GM21423 (cell line): Measurements from ENCODE around the gene UGDH.
"Not testable (repeated sequence)": the region's sequence is repeated elsewhere in the genome, so short reads cannot be mapped to it uniquely, and the experiment has no call there.

Experiments
- ATAC-seq: cut with Tn5 transposase; IDR thresholded peaks from one replicate; pipeline ENCODE4 v1.9.1; 2021; ENCODE audit warnings: mild to moderate bottlenecking, moderate library complexity; ENCODE audit not compliant: unreplicated experiment

UGDH gene

DNA sequence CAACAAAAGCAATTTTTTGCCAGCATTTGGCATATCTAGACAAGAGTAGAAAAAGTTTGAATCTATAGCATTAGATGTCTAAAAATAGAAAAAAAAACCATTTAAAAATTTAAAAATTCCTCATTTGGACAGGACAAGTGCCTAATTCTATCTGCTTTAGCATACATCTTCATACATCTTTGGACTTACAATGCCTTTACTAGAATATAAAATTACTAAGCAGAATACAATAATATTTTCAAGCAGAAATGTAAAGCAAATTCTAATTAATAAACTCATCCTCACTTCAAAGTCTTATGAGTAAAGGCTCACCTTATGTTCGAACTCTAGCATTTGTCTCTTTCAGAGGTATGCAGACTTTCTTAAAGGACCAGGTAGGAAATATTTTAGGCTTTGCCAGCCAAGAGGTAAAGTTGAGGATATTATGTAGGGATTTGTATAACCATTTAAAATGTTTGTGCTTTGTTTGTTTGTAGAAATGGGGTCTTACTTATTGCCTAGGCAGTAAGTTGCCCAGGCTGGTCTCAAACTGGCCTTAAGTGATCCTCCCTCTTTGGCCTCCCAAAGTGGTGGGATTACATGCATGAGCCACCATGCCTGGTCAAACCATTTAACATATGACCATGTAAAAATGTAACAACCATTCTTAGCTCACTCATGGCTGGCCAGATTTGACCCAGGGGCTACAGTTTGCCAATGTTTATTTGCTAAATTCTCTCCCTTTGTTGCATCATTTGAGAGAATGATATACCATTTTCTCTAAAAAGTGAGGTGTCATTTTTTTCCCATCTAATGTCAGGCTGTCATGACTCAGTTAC, 29.1 kb downstream of the UGDH start:
- ATAC-seq, result no peak

DNA sequence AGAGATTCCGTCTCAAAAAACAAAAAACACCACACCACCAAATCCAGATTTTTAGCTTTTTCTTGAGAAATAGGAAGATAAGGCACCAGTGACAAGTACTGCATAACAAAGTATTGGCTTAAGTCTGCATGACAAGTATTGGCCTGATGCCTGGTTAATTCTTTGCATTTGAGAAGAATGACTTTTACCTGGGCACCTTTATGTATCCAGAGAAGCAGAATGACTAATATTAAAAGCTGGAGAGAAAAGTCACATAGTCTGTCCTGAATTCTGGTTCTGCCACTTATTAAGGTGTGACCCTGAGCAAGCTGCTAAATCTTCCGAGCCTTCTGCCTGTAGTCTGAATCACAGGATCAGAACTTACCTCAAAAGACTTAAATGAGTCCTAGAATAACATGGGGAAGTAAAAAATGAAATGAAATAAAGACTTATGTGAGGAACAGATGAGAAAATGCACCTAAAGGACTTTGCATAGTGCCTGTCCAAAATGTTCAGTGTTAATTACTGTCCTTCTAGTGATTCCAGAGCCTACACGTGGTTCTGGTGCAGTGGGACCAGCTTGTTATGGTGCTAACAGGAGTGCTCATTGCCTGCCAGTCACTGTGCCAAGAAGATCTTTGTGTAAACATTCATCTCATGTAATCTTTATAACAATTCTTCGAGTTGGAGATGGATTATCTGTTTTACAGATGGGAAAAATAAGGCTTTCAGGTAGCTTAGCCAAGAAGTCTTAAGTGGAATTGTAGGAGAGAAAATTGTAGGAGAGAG, 31.6 kb downstream of the UGDH start:
- ATAC-seq, result no peak

DNA sequence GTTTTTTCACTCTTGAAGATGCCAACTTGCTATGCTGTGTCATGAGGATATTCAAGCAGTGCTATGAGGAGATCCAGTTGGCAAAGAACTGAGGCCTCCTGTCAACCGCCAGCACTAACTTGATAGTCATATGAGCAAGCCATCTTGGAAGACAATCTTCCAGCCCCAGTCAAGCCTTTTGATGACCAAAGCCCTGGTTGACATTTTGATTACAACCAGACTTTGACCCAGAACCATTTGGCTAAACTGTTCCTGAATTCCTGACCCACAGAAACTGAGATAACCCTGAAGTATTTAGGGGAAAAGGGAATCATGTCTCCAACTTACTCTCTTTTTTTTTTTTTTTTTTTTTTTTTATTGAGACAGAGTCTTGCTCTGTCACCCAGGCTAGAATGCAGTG, 32.9 kb downstream of the UGDH start:
- ATAC-seq, result no peak

DNA sequence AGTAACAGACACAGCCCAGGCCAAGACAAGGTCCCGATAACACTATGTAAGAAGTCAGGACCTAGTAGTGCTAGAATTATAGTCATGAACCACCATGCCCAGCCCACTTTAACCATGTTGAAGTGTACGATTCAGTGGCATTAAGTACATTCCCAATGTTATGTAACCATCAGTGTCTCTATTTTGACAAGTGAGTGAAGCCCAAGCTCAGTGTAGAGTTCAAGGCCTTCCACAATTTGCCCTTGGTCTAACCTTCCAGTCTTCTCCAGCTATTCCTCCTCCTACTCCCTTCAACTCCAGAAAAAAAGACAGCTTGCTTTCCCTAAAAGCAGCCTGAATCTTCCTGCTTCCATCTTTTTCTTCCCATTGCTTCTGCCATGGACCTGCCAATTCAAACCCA, 36.9 kb downstream of the UGDH start:
- ATAC-seq, result no peak

DNA sequence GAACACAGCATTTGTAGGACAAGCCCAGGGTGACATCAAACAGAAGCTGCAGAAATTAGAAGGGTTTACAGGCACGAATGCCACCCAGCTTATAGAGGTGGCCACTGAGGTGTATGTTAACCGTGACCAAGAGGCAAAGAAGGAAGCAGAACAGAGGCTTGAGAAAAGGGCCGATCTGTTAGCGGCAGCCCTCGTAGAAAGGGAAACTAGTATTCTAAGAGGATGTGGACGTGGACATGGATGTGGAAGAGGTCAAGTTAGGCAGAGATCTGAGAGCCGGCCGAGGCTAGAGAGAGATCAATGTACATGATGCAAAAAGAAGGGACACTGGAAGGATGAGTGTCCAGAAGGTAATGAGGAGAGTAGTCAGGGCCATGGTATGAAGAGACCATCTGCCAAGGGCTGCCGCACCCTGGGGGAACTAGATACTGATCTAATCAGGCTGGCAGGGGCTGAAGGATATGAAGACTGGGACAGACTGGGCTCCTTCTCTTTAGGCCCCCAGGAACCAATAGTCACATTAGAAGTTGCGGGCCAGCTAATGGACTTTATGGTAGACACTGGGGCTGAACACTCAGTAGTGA, 40.9 kb downstream of the UGDH start:
- no peak for ATAC-seq

DNA sequence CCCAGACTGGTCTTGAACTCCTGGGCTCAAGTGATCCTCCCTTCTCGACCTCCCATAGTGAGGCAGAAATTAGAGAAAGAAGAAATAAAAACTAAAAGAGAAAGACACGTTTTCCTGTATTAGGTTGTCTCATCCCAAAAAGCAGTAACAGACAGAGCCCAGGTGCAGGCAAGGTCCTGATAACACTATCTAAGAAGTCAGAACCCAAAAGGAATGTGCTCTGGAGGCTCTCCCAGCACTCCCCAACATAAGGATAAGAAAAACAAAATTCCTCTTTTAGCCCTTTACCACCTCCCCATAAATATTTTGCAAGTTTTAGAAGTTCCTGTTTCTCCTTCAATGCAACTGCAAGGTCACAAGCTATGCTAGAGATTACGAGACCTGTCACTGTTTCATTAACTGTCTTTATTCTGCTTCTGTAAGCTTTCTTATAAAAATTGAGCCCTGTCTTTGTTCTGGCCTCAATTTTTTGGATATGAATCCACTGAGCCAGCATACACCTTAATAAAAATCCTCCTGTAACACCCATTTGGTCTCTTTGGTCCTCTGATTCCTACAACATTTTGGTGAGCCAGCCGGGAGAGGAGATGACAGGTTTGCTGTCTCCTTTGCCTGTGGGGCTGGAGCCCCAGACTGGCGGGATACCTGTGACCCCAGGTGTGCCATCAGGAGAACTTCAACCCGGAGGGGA, 42.5 kb downstream of the UGDH start:
- ATAC-seq, result no peak

DNA sequence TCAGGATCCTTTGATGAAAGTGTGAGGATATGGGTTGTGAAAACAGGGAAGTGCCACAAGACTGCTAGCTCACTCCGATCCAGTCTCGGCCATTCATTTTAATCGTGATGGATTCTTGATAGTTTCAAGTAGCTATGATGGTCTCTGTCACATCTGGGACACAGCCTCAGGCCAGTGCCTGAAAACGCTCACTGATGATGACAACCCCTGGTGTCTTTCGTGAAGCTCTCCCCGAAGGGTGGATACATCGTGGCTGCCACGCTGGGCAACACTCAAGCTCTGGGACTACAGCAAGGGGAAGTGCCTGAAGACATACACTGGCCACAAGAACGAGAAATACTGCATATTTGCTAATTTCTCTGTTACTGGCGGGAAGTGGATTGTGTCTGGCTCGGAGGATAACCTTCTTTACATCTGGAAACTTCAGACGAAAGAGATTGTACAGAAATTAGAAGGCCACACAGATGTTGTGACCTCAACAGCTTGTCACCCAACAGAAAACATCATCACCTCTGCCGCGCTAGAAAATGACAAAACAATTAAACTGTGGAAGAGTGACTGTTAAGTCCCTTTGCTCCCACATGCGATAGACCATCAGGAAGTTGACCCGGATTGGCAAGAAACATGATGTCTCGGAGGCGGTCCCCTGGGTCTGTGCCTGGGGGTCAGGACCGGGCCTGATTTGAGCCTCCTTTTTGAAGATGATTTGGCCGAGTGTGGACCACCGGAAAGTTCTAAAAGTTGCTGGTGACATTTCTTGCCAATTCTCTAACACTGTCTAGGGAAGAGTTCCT, 46.1 kb downstream of the UGDH start:
- ATAC-seq, result no peak

DNA sequence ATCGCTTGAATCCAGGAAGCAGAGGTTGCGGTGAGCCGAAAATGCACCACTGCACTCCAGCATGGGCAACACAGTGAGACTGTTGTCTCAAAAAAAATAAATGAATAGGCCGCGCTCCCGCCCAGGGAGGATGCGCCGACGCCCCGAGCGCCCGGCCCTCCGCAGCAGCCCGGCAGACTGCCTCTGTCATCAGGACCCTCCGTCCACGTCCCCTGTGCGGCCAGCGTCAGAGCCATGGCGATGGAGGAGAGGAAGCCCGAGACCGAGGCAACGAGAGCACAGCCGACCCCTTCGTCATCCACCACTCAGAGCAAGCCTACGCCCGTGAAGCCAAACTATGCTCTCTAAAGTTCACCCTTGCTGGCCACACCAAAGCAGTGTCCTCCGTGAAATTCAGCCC, 47.0 kb downstream of the UGDH start:
- no peak for ATAC-seq

DNA sequence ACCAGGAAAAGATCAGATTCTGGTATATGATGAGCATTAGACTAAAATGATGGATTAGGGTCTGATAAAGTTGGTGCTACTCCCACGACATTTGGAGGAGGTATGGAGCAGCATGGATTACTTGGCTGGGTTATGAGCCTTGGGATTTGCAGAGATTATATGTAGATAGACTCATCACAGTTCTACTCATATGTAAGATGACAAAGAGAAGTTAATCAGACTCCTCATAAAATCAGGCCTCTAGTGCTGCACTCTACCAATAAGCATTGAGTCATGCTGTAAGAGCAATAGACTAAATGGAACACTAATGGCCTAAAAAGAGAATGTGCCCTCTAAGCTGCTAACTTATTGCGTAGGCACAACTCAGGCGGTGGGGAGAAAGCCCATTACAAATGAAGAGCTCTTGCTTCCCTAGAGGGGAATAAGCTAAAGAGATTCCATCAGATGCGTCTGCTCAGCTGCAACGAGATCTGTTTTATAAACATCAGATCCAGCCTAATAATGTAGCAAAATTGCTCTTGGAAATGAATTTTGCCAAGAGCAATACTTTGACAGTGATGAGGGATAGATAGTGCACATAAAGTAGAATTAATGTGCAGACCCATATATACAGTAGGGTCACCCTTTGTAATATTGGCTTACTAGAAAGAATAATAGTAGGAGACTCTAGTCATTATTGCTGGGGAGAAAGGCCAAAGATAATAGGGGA, 50.9 kb downstream of the UGDH start:
- no peak for ATAC-seq

DNA sequence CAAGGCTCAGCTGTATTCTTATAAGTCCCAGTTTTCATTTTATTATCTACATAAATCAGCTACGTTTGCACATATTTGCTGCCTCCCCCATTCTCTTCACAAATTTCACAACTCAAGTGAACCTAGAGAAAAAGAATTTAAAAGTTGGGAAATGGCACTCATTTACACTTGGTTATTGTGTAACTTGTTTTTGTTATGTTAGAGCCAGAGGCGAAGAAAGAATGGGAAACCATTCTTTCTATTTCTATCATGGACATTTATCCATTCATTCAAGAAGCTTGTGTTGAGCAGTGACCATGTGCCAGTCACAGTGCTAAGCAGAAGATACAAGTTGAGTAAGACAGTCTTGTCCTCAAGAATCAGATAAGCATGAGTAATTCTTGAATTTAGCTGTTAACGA, 54.8 kb downstream of the UGDH start:
- no peak for ATAC-seq

DNA sequence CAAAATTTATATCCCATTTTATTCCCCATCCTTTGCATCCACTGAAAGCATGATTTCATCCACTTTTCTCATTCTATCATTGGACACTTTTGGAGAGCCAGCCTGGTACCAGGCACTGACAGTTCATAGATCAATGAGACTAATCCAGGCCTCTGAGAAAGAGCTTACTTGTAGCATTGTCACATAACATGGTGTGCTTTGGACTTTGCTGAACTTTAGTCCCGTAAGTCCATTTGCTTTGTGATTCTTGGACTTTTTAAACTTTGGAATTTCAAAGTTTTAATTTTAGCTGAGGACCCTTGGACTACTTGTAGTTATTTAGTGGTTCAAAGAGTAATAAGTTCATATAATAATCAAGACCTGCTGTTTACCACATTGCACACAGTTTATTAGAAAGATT, 56.8 kb downstream of the UGDH start:
- no peak for ATAC-seq

DNA sequence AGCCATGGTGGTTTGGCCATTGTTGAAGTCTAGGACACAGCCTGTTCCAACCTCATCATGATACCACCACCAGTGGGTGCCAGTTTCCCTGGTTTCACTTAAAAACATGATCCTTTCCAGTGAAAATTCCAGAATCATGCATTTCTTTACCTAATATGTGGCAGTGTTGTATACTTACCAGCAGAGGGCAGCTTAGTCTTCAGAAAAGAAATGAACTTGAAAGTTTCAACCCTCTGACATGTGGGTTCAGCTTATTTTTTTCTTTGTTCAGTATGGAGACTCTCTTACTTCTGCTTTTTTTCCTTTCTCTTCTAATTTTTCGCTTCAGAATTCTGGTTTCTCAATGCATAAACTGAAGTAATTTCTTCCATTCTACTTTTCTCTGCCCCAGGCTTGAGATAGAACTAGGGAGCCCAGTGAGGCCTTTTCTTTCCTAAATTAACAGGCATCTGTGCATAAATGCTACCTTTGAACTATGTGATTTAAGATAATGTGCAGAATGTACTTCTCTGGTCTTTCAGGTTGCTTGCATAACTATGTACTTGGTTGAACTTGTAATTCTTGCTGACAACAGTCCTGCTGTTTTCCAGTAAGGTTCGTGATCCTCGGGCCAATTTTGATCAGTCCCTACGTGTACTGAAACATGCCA, 57.7 kb downstream of the UGDH start:
- peak; percentile 69 for ATAC-seq

DNA sequence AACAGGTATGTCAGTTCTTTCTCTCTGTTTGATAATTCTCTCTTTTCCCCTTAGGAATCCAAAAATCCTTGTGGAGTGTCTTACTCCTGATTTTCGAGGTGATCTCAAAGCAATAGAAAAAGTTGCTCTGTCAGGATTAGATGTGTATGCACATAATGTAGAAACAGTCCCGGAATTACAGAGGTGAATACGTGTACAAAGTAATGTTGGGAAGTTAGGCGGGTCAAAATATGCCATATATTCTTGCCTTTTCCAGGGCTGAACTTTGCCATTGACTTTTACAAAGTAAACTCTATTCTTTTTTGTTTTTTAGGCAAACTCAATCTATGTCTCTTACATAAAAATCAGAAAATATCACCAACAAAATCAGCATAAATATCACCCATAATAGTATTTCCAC, 59.8 kb downstream of the UGDH start:
- ATAC-seq, result no peak

DNA sequence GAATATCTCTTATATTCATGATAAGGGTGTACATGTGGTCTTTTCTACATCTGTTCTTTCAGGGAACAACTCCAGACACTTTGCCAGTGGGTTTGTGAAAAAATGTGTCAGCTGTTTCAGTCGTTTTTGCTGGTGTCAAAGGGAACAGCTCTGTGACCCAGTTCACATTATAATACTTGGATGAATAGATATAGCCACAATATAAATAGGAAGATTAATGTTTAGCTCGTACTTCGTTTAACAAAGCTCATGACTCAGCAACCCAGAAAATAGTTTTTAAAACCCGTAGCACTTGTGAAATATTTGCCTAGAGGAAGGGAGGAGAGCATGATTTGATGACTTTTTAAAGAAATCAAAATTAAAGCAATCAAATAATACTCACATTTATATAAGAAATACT, 60.5 kb downstream of the UGDH start:
- no peak for ATAC-seq

DNA sequence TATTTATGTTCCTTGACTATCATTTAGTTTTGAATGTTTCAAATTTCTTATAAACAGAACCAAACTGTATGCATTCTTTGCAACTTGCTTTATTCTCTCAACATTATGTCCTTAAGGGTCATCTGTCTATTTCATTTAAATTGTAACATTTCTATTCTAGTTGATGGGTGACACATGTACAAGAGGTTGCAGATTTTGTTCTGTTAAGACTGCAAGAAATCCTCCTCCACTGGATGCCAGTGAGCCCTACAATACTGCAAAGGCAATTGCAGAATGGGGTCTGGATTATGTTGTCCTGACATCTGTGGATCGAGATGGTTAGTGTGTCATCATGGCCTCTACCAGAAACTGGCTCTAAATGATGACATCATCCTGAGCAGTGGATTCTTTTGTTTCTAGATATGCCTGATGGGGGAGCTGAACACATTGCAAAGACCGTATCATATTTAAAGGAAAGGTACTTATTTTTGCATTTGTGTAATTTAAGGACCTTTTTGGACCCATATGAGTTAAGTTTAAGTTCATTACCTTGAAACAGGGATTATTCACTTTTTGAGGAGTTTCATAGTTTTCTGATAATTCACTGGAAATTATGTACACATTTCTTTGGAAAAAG, 62.2 kb downstream of the UGDH start:
- no peak for ATAC-seq

DNA sequence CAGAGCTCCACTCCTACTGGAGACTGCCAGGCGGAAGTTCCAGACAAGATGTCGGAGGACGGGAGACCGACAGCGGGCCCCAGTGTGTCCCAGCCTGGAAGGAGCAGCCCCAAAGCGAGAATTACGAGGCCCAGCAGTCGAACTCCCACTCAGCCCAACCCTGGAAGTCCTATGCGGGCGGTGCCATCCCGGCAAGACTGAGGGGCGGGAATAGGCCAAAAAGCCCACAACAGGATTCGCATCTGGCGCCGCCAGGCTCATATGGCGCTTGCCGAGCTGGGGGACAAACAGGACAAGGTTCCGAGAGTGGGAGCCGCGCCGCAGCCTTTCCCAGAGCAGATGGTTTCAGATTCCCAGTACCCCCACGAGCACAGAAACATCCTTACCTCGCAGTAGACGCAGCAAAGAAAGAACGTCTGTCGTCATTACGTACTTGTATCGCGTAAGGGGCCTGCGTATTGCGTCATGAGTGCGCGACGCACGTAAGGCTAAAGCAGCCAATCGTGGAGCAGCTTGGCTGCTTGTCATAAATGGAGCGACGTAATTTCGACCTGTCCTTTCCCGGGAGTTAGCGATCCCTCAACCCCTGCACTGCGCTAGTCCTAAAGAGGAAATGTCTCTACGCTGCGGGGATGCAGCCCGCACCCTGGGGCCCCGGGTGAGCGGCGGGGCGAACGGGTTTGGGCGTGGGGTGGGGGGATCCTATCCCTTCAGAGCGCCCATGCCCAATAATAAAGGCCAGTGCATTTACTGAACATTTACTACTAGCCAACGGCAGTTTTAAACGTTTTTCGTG, 68.5 kb downstream of the UGDH start, which contains the start of the genes LIAS and RPL9:
Gene LIAS, plus strand, starts transcription at position 552 of the 796 bp plus-strand sequence. Its CDS starts 62 bp downstream, at position 614.
Gene RPL9, minus strand, starts transcription at position 418 of the 796 bp plus-strand sequence. CDS start 483 bp downstream, outside the sequence.
- peak; percentile 83 for ATAC-seq

DNA sequence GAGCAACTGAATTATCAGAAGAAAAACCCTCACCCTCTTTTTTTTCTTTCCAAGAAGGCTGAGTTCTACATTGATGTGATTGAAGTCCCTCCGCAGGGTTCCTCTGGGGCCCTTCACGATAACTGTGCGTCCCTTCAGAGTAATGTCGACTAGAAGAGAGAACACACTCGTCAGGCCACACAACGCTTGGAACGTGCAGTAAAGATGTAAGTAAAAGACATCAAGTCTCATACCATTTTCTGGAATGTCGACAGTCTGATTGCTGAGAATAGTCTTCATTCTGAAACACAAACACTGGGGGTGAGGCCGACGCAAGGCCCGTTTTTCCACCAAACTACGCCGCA, 69.1 kb downstream of the UGDH start:
- ATAC-seq, result not testable (repeated sequence)
